Hepatocyte (in vitro differentiated cells): ENCODE measurements around the gene AUTS2. TPM values are rescaled to one million over a fixed set of nuclear protein-coding genes. Genes with fewer than 3 reads are reported as not detected.

Experiments
- DNase-seq: peaks from one replicate; pipeline ENCODE4 v3.0.0-alpha.2; 2016; ENCODE audit warnings: low spot score
- H2AFZ ChIP-seq: fragments of 200-600 bp; sonication (generic); 2 replicates; pipeline ENCODE4 v1.6.0; 2016; ENCODE audit warnings: antibody characterized with exemption, mild to moderate bottlenecking
- H3K27ac ChIP-seq: fragments of 200-600 bp; sonication (generic); 2 replicates; pipeline ENCODE4 v1.5.1; 2016; ENCODE audit warnings: mild to moderate bottlenecking
- H3K27me3 ChIP-seq: fragments of 200-600 bp; sonication (generic); 2 replicates; pipeline ENCODE4 v1.6.1; 2016
- H3K36me3 ChIP-seq: fragments of 200-600 bp; sonication (generic); replicated peaks from 2 replicates; pipeline ENCODE4 v1.5.1; 2016; ENCODE audit warnings: low read depth; ENCODE audit not compliant: insufficient read depth
- H3K4me1 ChIP-seq: fragments of 200-600 bp; sonication (generic); 2 replicates; pipeline ENCODE4 v1.5.1; 2016; ENCODE audit warnings: mild to moderate bottlenecking, moderate library complexity; ENCODE audit not compliant: insufficient read depth
- H3K4me2 ChIP-seq: fragments of 200-600 bp; sonication (generic); 2 replicates; pipeline ENCODE4 v1.6.0; 2016
- H3K4me3 ChIP-seq: fragments of 200-600 bp; sonication (generic); 2 replicates; pipeline ENCODE4 v1.5.1; 2016; ENCODE audit warnings: mild to moderate bottlenecking
- H3K79me2 ChIP-seq: fragments of 200-600 bp; sonication (generic); 2 replicates; pipeline ENCODE4 v1.6.0; 2017; ENCODE audit warnings: mild to moderate bottlenecking
- H3K9me2 ChIP-seq: fragments of 200-600 bp; sonication (generic); replicated peaks from 2 replicates; pipeline ENCODE4 v1.6.0; 2017; ENCODE audit warnings: mild to moderate bottlenecking; ENCODE audit not compliant: insufficient read depth
- H3K9me3 ChIP-seq: fragments of 200-600 bp; sonication (generic); 2 replicates; pipeline ENCODE4 v1.5.1; 2016; ENCODE audit warnings: low read depth, mild to moderate bottlenecking
- H4K20me1 ChIP-seq: fragments of 200-600 bp; sonication (generic); 2 replicates; pipeline ENCODE4 v1.6.0; 2016; ENCODE audit warnings: mild to moderate bottlenecking; ENCODE audit not compliant: insufficient read depth, poor library complexity, severe bottlenecking
- CTCF ChIP-seq: fragments of 200-600 bp; sonication (generic); IDR thresholded peaks from 2 replicates; pipeline ENCODE4 v1.5.1; 2016; ENCODE audit warnings: antibody characterized with exemption, mild to moderate bottlenecking; ENCODE audit not compliant: poor library complexity
- EZH2 ChIP-seq: fragments of 200-600 bp; sonication (generic); IDR thresholded peaks from 2 replicates; pipeline ENCODE4 v1.6.1; 2016; ENCODE audit warnings: antibody characterized with exemption, mild to moderate bottlenecking, borderline replicate concordance
- EZH2phosphoT487 ChIP-seq: fragments of 200-600 bp; sonication (generic); IDR thresholded peaks from one replicate; pipeline ENCODE4 v1.6.1; 2018; ENCODE audit warnings: antibody characterized with exemption, mild to moderate bottlenecking, low read depth, moderate library complexity; ENCODE audit not compliant: unreplicated experiment, severe bottlenecking
- WGBS: methylation state at CpG from one replicate; pipeline ENCODE4 v1.1.6; 2016; ENCODE audit warnings: low lambda C conversion rate; ENCODE audit errors: missing lambda C conversion rate; 5-methylcytosine and 5-hydroxymethylcytosine counted together
- polyA plus RNA-seq: library from polyadenylated mRNA; unstranded; fragments of >200 nt; fragmentation: Nextera tagmentation; extraction: Ambion mirVana; gene quantifications from 2 replicates; pipeline ENCODE4 v1.2.1, GENCODE V29; 2016
- total RNA-seq: library from RNA; depleted of rRNA; stranded (reverse); fragments of >200 nt; gene quantifications from 2 replicates; pipeline ENCODE4 v1.2.3, GENCODE V29; 2014

AUTS2 gene
- total and polyA plus RNA-seq, 2 experiments from 2014 or later: 34.4 to 40.9 TPM

GRCh38 chr7:69919426-69920111, 321.3 kb downstream of the AUTS2 start:
- H3K4me1 ChIP-seq: peaks cover 3% of the 10 kb centered on the region
- no peak for DNase-seq
- H3K4me2 ChIP-seq: no peak overlapping the region
- no peaks in the 10 kb centered on the region for H3K9me2 ChIP-seq
- no peaks in the 10 kb centered on the region for H4K20me1 ChIP-seq
- TF ChIP-seq EZH2: no peak
- TF ChIP-seq EZH2phosphoT487: no peak
- no peak for TF ChIP-seq CTCF
- no peak overlapping the region for H3K27ac ChIP-seq
- no peak overlapping the region for H2AFZ ChIP-seq
- no peaks in the 10 kb centered on the region for H3K9me3 ChIP-seq
- 74% methylated on average over 4 of the region's 4 CpGs for WGBS
- H3K36me3 ChIP-seq: no peaks in the 10 kb centered on the region
- H3K4me3 ChIP-seq: no peak overlapping the region
- H3K79me2 ChIP-seq: peaks cover 3% of the 10 kb centered on the region
- peaks cover 13% of the 10 kb centered on the region for H3K27me3 ChIP-seq

DNA sequence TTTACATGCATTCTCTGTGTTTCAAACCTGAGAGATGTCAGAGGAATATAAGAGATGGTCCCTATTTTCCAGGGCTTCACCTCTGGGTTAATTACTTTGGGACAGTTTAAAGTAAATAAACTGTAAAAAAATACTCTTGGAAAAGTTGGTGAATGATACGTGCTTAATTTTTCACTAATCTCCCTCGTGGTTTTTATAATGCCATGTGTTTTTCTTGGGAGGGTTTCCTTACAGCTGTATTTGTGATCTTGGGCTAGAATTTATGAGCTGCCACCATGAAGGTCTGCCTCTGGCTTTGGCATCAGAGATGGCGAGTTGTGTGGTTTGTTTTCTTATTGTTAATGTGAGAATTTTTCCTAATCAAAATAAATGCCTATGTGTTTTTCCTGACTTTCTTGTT, 322.5 kb downstream of the AUTS2 start:
- Histone ChIP-seq H3K9me2 (no peaks in the 10 kb centered on the region), H3K27me3 (peaks cover 15% of the 10 kb centered on the region), H3K4me1 (peaks cover 3% of the 10 kb centered on the region), H3K9me3 (no peaks in the 10 kb centered on the region), H3K36me3 (no peaks in the 10 kb centered on the region), H3K4me2 (no peak overlapping the region), H2AFZ (no peak overlapping the region), H3K4me3 (no peak overlapping the region), H3K79me2 (peaks cover 7% of the 10 kb centered on the region), H4K20me1 (no peaks in the 10 kb centered on the region), H3K27ac (no peak overlapping the region)
- TF ChIP-seq CTCF: no peak
- TF ChIP-seq EZH2phosphoT487: no peak
- no peak for TF ChIP-seq EZH2
- WGBS: 62% methylated on average over 3 of the region's 3 CpGs
- DNase-seq: no peak

DNA sequence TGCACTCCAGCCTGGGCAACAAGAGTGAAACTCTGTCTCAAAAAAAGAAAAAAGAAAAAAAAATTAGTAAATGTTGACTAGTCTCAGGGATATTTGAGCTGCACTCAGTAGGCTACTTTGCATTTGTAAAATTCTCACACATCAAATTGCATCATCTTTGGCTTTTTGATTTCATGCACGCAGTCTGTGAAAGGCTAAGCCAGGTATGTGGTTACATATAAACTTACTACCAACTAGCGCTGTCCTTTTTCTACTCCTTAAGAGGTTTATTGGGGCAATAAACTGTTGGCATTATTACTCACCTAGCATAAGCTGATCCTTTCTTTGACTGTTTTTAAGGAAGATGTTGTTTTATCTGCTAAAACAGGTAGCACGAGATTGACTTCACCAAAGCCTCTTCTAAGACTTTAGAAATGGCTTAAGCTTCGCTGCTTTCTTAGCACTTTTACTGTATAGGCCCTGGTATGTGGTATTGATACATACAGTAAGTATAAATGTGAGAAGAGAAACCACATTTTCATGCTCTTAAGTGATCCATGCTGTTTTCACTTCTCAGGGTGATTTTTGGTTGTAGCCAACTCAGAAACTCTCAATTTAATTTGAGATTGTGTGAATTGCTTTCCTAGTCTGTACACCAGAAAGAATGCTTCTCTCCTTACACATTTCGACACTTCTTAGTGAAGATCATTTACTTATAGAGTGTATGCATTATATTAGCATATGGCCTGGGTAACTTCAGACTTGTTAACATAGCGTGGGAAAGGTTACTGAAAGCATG, 323.9 kb downstream of the AUTS2 start:
- no peaks in the 10 kb centered on the region for H3K36me3 ChIP-seq
- WGBS: 79% methylated on average over 6 of the region's 6 CpGs
- H3K4me3 ChIP-seq: no peak overlapping the region
- TF ChIP-seq EZH2phosphoT487 (peak; percentile 94), EZH2 (no peak)
- peak; percentile 50 for DNase-seq
- H3K9me2 ChIP-seq: no peaks in the 10 kb centered on the region
- H2AFZ ChIP-seq: no peak overlapping the region
- peaks cover 3% of the 10 kb centered on the region for H3K4me1 ChIP-seq
- peaks cover 13% of the 10 kb centered on the region for H3K27me3 ChIP-seq
- H3K79me2 ChIP-seq: peaks cover 7% of the 10 kb centered on the region
- no peak overlapping the region for H3K27ac ChIP-seq
- H3K4me2 ChIP-seq: no peak overlapping the region
- no peaks in the 10 kb centered on the region for H4K20me1 ChIP-seq
- no peaks in the 10 kb centered on the region for H3K9me3 ChIP-seq

DNA sequence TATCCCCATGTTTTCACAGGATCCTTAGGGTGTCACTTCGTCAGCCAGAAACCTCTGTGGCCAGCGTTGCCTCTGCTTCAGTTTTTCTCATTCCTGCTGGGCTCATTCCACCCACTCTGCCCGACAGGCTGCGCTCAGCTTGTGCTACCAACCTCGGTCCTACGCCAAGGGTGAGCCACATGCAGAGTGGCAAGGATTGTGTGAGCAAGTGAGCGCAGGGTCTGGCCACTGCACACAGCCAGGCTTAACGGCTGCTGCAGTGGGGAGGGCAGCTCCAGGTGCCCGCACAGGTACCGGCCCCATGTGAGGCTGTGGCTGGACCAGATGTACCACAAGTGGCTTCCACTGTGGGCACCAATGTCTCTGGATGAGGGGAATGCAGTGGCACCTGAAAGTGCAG, 329.2 kb downstream of the AUTS2 start:
- Histone ChIP-seq H3K27ac (no peak overlapping the region), H3K9me3 (no peaks in the 10 kb centered on the region), H3K4me2 (no peak overlapping the region), H3K27me3 (peaks cover 8% of the 10 kb centered on the region), H3K36me3 (no peaks in the 10 kb centered on the region), H3K79me2 (peaks cover 4% of the 10 kb centered on the region), H3K9me2 (no peaks in the 10 kb centered on the region), H3K4me3 (no peak overlapping the region), H4K20me1 (no peaks in the 10 kb centered on the region), H2AFZ (no peak overlapping the region), H3K4me1 (no peaks in the 10 kb centered on the region)
- no peak for DNase-seq
- 97% methylated on average over 10 of the region's 10 CpGs for WGBS
- TF ChIP-seq CTCF (no peak), EZH2 (no peak), EZH2phosphoT487 (no peak)
